HG03280 (cell line): ENCODE data around the gene CSTA.

ENCODE experiments used
- ATAC-seq: cut with Tn5 transposase; IDR thresholded peaks from one replicate; pipeline ENCODE4 v1.9.1; 2021; ENCODE audit warnings: mild to moderate bottlenecking, moderate library complexity; ENCODE audit not compliant: unreplicated experiment

CSTA gene, protein sequence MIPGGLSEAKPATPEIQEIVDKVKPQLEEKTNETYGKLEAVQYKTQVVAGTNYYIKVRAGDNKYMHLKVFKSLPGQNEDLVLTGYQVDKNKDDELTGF

GRCh38 chr3:122324871-122325323 lies at the start of gene CSTA:
Gene CSTA, plus strand, starts transcription at chr3:122325248. Its CDS starts 45 bp downstream, at chr3:122325293.
- no peak for ATAC-seq

DNA sequence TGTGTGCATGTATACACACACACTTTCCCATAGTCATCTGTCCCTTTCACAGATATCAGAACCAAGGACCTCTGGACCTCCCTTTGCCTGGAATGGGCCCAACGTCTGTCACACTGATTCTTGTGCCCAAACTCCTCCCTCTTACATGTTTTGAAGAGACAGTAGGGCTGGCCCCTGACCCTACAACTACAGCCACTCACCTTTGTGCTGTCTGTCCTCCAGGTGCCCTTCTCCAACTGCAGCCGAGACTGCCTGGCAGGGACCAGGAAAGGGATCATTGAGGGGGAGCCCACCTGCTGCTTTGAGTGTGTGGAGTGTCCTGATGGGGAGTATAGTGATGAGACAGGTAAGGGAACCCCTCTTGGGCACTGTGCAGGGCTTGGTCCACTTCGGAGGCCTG lies 43.2 kb upstream of the CSTA start:
- ATAC-seq: no peak

DNA sequence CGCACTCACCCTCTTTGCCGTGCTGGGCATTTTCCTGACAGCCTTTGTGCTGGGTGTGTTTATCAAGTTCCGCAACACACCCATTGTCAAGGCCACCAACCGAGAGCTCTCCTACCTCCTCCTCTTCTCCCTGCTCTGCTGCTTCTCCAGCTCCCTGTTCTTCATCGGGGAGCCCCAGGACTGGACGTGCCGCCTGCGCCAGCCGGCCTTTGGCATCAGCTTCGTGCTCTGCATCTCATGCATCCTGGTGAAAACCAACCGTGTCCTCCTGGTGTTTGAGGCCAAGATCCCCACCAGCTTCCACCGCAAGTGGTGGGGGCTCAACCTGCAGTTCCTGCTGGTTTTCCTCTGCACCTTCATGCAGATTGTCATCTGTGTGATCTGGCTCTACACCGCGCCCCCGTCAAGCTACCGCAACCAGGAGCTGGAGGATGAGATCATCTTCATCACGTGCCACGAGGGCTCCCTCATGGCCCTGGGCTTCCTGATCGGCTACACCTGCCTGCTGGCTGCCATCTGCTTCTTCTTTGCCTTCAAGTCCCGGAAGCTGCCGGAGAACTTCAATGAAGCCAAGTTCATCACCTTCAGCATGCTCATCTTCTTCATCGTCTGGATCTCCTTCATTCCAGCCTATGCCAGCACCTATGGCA lies 41.1 kb upstream of the CSTA start:
- no peak for ATAC-seq

- ATAC-seq: no peak
Observed at GRCh38 chr3:122284486-122284885, 40.6 kb upstream of the CSTA start.

DNA sequence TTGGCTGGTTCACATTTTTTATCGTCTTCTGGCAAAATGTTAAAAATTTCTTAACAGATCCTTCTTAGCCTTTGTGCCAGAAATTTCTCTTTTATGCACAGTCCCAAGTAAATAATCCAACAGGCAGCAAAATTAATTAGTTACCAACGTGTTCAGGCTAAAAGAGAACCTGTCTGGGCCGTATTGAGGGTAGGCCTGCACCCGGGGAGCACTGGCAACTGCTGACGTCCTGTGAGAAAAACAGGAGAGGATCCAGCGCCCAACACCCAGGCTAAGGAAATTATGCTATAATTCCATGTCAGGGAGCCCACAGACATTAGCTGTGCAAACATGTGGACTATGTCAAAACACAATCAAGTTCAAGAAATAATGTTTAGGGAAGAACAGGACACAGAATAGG lies 30.7 kb upstream of the CSTA start:
- no peak for ATAC-seq

DNA sequence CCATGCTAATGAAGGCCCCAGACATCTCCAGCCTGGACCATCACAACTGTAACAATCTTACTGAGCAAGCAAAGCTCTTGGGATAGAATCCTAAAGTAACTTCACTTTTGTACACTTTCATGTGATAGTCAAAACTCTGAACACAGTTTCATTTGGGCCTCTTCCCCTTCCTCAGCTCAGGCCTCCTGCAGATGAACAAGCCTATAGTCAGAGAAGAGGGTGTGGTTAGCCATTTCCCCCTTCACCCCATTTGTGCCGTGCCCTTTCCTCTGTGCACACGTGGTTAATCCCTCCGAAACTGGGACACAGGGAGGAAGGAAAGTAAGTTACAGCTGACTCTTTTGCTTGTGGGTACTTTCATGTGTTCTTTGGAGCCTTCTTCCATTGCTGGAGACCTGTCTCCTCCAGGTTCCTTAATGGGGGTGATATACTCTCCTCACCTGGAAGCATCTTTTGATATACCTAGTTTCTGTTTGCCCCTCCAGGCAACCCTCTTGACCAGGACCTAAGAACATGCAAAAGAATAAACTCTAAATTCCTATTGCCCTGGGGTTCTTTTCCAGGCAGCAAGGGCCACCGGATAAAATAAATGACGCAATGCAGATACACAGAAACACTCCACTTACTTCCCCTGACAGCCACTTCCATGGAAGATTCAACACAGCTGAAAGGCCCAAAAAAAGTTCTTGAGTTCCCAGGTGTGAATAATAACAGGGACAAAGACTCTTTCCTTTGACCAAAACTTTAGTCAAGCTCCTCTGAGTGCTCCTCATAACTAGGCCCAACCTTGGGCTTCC lies 29.6 kb upstream of the CSTA start:
- ATAC-seq: no peak

- ATAC-seq: no peak
Observed at GRCh38 chr3:122298239-122298638, 26.8 kb upstream of the CSTA start.

DNA sequence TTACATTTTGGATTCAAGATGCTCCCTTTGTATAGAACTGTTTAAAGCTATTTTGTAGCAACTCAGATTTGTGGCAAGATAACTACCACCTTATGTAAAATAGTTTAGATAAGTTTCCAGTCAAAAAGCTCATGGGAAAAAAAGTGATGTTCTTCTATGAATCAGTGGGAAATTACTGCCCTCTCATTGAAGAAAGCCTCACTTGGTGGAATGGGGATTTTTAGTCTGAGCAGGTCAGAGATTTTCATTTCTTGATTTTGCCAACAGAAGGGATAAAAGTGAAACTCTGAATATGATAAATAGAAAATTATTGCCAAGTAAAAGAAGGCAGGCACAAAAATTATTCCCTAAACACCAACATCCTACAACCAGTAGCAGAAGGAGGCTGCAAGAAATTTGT lies 25.8 kb upstream of the CSTA start:
- no peak for ATAC-seq

DNA sequence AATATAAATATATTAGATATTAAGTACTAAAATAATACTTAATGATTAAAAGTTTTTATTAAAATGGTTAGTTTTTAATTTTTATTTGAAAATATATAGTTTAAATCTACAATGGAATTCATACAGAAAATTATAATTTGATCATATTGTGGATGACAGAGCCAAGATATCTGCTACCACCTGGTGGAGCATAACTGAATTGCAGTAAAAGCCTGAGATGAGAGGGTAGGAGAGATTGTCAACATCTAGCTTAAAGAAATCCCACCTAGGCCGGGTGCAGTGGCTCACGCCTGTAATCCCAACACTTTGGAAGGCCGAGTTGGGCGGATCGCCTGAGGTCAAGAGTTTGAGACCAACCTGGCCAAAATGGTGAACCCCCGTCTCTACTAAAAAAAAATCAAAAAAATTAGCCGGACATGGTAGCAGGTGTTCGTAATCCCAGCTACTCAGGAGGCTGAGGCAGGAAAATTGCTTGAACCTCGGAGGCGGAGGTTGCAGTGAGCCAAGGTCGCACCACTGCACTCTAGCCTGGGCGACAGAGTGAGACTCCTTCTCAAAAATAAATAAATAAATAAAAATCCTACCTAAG lies 25.1 kb upstream of the CSTA start:
- ATAC-seq: no peak

GRCh38 chr3:122301063-122301462 lies 24.0 kb upstream of the CSTA start:
- peak; percentile 56 for ATAC-seq

- ATAC-seq: no peak
Observed at GRCh38 chr3:122305818-122306621, 19.0 kb upstream of the CSTA start.

DNA sequence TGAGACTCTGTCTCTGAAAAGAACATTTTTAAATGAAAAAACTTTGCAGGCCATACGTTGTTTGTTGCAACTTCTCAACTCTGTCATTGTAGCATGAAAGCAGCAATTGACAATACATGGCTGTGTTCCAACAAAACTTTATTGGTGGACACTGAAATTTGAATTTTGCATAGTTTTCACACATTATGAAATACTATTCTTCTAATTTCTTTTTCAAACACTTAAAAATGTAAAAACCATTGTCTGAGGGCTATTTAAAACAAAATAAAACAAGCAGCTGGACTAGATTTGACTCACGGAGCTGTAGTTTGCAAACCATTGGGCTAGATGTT lies 18.5 kb upstream of the CSTA start:
- ATAC-seq: no peak

GRCh38 chr3:122307094-122307687 lies 17.9 kb upstream of the CSTA start:
- no peak for ATAC-seq

DNA sequence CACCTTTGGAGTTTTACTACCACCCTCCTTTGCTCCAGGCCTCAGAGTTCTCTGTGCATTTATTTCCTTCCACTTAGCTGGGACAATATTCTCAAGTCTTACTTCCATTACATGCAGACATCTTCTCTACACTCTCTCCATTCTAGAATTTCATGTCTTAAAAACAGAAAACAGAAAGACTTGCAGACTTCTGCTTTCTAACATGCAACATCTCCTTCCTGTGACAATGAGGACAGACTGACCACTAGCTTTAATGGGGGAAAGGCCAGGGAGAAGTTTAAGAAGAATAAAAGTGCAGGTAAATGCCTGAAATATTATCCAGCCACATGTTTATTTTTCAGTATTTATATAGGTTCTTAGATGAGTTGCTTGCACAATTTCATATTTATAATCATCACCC lies 17.1 kb upstream of the CSTA start:
- no peak for ATAC-seq

- no peak for ATAC-seq
Observed at GRCh38 chr3:122310361-122310760, 14.7 kb upstream of the CSTA start.

DNA sequence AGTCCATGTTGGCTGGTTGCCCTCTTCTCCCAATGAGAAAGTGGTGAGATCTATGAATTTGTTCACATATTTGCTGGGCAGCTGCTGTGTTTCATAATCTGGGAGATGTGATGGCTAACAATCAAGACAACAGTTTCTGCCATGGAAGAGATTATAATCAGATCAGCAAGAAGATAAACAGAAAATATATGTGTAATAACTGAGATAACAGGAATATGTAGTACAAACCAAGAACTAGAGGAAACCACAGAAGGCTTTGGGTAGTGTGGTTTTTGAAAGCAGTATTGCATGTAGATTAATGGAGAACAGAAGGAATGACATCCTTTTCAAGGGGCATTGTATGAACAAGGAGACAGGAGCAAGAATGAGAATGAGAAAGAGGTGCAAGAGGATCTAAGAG lies 12.2 kb upstream of the CSTA start:
- ATAC-seq: no peak

DNA sequence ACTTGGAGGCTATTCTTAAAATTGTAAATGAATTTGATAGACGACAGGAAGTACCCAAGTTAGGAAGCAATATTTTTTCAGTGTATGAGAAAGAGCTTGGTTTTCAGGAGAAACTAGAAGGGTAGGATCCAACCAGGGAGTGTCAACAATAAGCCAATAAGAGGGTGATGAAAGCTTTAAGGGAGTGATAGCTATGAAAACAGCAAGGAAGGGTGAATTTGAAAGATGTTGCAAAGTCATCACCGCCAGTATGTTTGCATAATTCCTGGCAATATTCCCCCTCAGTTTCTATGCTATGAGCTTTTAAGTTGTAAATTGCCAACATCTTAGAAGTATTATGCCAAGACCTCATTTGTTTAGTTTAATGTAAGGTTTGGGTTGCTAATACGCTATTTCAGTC lies 11.8 kb upstream of the CSTA start:
- no peak for ATAC-seq

DNA sequence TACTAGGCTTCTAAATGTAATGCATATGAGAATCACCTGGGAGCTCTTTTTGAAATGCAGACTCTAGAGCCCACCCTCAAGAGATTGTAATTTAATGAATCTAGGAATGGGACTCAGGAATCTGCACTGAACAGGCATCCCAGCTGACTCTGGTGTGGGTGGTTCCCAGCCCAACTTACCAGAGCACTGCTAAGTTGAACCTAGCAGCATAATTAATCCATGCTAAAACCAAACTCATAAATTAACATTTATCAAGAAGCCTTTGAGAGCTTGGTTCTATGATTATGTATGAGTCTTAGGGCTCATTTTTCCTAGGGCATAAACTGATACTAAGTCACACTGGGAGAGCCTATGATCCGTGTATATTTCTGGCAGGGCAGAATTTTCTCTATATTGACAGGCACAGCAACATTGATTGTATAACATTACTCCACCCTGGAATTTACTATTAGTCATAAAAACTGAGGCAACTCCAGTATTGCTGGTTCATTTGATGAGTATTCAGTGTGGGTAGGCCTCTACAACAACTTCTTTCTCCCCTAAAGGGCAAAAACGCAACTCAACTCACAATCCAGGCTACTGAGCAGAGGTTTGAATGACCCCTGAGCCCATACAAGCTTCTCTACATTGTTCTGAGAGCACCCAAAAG lies 10.7 kb upstream of the CSTA start:
- ATAC-seq: no peak

DNA sequence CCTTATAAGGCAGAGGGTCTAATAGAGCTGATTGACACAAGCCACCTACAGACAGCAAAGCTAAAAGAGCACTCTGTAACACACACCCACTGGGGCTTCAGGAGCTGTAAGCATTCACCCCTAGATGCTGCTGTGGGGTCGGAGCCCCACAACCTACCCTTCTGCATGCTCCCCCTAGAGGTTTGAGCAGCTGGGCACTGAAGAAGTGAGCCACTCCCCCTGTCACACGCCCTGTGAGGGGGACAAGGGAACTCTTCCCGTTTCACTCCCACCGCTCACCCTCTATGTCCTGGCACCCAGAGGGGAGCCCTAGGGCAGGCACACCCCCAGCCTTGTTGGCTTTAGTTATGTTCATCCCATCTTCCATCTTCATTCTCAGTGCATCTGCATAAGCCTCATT lies 9.4 kb upstream of the CSTA start:
- ATAC-seq: no peak

DNA sequence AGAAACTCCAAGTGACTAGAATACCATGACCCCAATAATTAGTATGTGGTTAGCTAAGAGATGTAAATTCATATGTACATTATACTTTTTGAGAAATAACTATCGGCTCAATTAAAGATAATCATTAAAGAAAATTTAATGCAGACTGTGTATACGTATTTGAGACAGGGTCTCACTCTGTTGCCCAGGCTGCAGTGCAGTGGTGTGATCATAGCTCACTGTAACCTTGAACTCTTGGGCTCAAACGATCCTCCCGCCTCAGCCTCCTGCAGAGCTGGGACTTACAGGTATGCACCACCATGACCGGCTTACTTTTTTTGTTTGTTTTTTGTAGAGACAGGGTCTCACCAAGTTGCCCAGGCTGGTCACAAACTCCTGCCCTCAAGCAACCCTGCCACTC lies 8.7 kb upstream of the CSTA start:
- no peak for ATAC-seq
